Dermis blood vessel endothelial cell (primary cell): Measurements from ENCODE around the gene LRRC45. TPM values are rescaled to one million over a fixed set of nuclear protein-coding genes. Genes with fewer than 3 reads are reported as not detected.

Experiments
- DNase-seq: peaks from one replicate; pipeline ENCODE4 v3.0.0; 2010
- total RNA-seq: library from RNA; depleted of rRNA; stranded (reverse); fragments of >200 nt; gene quantifications from 2 replicates; pipeline ENCODE4 v1.2.3, GENCODE V29; 2014

LRRC45 gene
- total RNA-seq, 1 donor from 2014 or later = 15.1 TPM

DNA sequence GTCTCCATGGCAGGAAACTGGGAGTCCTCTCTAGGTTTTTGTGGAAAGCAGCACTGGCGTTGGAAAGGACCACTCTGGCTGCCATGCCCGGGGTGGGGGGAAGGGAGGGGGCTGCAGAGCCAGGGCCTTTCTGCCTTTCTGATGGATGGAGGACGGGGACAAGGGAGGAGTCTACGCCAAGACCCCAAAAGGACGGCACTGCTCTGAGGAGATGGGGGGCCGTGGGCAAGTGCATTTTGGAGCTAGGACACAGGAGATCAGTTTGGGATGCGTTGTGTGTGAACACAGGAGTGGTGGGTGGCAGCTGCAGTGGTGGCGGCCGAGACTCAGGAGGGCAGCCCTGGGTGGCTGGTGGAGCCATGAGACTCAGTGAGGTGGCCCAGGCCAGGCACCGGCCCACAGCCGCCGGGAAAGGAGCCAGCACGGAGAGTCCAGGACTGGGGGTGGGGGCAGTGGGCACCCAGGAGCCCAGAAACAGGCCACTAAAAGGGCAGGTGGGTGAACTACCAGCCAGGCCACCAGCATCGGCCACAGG is 2.5 kb upstream of the LRRC45 start:
- no peak for DNase-seq

DNA sequence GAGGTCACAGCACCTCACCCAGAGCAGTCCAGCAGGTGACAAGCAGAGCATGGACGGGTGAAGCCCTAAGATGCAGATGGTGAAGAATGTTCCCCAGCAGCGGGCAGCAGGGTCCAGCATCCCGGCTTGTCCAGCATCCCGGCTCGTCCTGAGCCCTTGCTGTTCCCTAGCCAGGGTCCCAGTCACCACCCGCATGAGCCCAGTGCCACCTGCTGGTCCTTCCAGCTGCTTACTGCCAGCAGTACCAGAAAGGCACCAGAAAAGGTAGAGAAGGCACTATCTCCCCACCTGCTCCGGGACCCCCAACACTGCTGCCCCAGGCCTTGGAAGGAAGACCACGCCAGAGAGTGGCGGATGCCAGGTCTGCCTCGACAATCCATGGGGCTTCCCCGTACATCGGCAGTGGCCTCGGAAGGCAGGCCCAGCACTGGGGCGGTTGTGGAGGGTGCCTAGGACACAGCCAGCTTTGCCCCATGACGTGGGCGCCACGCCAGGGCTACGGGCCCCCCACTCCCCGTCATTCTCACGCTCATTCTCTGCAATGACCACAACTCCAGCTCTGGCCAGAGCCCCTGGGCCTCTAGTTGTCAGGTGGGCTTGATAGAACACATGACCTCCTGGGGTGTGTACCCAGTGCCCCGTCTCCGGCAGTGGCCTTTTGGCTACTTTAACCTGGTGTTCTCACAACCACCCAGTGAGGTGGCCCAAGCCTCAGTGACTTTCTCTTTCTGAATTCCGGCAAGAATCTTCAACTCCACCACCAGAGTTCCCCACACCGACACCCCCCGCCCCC is 1.8 kb upstream of the LRRC45 start:
- peak; percentile 87 for DNase-seq

DNA sequence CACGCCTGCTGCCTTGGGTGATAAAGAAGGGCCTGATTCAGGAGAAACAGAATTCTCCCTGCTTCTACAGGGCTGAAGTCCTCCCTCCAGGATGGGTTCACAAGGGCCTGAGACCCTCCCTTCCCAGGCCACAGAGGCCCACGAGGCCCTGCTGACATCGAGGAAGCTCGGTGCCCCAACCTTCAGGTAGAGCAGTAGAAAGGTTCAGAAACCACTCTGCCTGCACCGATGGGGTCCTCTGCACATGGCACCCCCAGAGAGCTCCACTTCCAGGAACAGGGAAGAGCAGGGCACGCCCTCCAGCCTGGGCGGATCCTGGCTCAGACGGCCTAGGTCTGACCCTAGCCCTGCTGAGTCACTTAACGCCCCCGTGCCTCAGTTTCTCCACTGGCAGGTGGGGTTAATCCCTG is 1.2 kb upstream of the LRRC45 start:
- no peak for DNase-seq

DNA sequence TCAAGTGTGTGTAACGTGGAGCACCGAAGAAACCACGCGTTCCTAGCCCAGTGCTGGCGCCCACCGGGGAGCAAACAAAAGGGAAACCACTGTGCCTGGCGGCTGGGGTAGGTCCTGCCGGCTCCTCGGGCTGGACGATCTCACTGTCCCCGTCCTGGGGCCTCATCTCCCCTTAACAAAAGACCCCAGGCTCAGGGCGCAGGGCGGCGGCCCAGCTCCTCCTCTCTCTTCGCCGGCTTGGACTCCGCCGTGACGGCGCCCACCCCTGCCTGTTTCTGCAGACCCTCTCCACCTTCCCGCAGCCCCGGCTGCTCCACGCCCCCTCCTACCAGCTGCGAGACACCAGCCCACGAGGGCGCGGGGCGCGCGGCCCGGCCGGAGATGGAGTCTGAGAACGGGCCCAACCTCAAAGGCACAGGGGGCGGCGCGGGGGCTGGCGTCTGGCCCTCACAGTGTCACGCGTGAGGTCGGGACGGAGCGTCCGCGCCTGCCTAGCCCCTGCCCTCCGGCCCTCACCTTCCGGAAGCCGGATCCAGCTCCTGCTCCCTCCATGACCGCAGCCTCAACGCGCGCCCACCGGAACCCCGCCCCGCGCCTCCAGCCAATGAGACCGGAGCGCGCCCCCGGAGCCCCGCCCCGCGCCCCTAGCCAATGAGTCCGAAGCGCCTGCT is 660 bp upstream of the LRRC45 start, which contains the start of gene CENPX:
Gene CENPX (minus strand): TSS at position 569 of the 671 bp plus-strand sequence. CDS start 17 bp downstream, at position 552.
- no peak for DNase-seq

DNA sequence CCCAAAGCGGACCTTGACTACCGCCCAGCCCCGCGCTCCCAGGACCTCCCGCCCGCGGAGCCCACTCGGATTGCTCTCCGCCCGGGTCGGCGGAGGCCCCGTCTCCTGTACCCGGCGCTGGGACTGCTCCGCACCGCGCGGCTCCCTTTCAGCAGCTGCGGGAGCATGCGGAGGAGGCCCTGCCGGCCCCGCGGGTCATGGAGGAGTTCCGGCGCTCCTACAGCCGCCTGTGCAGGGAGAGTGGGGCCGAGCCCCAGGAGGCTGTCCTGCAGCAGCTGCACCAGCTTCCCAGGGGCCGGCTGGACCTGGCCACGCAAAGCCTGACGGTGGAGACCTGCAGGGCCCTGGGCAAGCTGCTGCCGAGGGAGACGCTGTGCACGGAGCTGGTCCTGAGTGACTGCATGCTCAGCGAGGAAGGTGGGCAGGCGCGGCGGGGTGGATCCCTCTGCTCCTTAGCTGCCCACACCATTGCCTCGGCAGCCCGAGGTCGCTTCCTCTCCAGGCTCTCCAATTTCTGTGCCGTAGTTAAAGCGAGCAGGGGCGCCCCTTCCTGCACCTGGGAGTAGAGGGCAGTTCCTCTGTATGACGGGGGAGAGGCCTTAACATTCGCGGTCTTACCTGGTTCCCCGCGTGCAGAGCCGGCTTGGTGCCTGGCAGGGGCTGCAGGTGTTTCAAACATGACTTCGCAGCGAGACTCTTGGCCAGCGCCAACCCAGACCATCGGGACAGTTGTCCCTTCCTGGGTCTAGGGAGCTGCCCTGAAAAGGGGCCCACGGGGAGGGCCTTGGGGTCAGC is 539 bp downstream of the LRRC45 start:
- DNase-seq = peak; percentile 33

DNA sequence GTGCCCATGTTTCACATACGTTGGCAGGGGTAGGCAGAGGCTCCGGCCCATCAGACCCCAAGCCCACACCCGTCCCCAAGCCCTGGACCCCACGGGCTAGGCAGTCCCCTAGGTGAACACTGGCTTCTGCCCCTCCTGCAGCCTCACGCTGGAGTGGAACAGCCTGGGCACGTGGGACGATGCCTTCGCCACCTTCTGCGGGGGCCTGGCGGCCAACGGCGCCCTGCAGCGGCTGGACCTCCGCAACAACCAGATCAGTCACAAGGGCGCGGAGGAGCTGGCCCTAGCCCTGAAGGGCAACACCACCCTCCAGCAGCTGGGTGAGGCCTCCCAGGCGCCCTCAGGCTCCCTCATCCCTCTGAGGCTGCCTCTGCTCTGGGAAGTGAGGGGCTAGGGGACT is 1.8 kb downstream of the LRRC45 start:
- DNase-seq = no peak

DNA sequence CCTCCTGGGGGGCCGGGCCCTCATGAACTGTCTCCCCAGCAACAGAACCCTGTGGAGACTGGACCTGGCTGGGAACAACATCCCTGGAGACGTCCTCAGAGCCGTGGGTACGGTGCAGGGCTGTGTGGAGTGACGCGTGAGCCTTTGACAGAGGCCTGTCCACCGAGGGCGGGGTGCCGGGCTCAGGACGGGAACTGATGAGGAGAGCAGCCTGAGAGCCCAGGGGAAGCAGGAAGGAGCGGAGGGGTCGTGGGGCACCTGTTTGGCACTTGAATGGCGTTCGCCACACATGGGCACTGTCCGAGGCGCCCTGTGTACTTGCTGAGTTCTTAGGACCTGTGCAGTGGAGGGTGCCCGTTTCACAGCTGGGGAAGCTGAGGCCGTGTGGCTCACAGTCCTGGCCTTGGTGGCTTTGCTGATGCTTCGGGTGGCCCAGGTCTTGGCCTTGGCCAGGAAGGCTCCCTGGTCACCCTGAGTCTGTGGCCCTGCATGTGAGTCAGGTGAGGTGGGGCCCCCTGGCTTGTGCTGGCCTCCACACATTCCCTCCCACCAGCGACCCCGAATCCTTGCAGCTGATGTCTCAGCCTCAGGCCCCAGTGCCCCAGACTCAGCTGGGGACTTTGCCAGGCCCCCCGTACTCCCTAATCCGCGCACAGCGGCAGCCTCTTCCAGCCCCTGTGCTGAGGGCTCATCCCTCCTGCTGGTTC is 2.4 kb downstream of the LRRC45 start:
- no peak for DNase-seq

DNA sequence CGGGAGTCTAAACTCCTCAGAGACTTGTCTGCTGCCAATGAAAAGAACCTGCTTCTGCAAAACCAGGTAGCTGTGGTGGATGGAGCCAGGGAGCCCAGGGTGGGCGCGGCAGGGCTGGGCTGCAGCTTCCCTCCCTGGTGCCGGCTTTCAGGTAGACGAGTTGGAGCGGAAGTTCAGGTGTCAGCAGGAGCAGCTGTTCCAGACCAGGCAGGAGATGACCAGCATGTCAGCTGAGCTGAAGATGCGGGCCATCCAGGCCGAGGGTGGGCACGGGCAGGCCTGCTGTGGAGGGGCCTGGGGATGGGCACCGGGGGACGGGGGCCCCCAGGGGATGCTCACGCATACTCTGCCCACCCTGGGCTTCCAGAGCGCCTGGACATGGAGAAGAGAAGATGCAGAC is 5.1 kb downstream of the LRRC45 start:
- DNase-seq = no peak

DNA sequence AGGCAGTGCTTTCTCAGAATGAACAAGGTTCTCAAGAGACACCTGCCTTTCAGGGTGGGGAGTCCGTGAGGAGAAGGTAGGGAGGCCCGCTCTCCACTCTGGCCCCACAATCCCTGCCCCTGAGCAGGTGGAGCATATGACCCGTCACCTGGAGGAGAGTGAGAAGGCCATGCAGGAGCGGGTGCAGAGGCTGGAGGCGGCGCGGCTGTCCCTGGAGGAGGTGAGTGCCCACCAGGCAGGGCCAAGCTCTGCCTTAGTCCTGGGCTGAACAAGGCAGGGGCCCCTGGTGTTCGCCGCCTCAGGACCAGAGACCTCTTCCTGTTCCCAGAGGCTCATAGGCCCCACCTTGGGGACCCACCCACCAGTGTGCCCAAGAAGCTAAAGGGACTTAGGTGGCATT is 5.9 kb downstream of the LRRC45 start:
- no peak for DNase-seq

DNA sequence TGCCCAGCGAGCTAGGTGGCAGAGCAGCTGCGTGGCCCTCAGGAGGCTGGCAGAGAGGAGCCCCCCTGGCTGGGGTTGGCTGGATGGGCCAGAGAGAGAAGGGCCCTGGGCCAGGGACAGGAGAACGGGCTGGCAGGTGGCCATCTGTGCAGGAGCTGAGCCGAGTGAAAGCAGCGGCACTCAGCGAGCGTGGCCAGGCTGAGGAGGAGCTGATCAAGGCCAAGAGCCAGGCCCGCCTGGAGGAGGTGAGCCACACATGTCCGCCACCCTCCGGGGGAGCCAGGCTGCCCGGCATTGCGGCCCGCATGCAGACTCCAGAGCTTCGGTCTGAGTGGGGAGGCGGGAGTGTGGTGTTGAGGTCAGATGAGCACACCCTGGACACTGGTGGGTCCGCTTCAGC is 6.3 kb downstream of the LRRC45 start:
- DNase-seq = no peak

DNA sequence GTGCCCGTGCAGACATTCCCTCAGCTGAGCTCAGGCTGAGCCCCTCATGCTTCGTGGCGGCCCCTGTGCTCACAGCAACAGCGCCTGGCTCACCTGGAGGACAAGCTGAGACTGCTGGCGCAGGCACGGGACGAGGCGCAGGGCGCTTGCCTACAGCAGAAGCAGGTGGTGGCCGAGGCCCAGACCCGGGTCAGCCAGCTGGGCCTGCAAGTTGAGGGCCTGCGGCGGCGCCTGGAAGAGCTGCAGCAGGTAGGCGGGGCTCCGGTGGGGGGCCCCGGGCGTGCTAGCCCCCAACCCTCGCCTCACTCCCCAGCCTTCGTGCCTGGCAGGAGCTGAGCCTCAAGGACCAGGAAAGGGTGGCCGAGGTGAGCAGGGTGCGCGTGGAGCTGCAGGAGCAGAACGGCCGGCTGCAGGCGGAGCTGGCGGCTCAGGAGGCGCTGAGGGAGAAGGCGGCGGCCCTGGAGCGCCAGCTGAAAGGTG is 6.9 kb downstream of the LRRC45 start:
- no peak for DNase-seq

DNA sequence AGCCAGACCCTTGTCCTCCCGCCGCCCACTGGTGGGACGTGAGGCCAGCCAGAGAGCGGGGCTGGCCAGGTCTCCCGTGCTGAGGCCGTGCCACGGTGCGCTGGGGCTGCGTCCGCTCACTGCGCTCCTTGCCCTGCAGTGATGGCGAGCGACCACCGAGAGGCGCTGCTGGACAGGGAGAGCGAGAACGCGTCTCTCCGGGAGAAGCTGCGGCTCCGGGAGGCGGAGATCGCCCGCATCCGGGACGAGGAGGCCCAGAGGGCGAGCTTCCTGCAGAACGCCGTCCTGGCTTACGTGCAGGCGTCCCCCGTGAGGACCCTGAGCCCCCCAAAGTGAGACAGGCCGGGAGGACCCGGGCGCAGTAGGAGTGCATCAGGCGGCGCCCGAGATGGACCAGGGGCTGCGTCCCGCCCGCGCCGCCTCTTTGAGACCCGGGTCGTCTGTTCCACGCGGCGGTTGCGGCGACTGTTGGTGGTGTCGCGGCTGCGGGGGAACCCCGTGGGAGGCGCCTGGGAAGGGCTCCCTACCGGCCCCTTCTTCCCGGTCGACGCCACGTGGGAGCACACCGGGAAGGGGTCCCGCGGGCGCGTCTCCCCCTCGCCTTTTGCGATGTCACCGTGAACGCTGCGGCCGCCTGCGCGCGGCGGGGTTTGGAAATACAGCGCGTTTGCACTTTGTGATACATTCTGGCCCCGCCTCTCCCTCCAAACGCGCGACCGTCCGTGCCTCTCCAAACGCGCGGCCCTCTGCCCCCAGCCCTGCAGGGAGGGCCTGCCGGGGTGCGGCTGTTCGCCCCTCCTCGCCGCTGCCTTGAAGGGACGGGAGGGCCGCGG is 7.6 kb downstream of the LRRC45 start:
- DNase-seq = peak; percentile 92

DNA sequence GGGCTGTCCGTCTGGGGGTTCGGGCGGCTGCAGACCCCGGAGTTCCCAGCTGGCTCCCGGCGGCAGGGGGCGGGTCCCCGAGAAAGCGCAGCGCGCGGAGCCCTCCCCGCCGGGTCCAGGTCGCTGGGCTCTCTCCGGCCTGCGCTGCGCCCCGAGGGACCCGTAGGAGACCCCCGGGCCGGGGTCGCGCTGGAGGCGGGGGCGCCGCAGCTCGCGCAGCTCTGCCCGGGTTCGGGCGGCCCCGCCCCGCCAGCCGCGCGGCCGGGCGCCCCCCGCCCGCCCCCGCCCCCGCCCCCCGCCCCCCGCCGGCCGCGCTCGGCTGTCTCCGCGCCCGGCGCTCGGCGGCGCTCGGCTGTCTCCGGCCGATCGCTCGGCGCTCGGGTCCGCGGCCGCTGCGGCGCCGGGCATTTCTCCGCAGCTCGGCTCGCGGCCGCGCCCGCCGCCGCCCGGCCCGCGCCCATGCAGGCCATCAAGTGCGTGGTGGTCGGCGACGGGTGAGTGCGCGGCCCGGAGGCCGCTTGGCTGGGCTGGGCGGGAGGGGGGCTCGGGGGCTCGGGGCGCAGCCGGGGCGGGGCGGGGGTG is 8.3 kb downstream of the LRRC45 start, which contains the start of gene RAC3:
Gene RAC3 (plus strand): TSS at position 376 of the 582 bp plus-strand sequence. CDS start 84 bp downstream, at position 460.
- peak; percentile 61 for DNase-seq

DNA sequence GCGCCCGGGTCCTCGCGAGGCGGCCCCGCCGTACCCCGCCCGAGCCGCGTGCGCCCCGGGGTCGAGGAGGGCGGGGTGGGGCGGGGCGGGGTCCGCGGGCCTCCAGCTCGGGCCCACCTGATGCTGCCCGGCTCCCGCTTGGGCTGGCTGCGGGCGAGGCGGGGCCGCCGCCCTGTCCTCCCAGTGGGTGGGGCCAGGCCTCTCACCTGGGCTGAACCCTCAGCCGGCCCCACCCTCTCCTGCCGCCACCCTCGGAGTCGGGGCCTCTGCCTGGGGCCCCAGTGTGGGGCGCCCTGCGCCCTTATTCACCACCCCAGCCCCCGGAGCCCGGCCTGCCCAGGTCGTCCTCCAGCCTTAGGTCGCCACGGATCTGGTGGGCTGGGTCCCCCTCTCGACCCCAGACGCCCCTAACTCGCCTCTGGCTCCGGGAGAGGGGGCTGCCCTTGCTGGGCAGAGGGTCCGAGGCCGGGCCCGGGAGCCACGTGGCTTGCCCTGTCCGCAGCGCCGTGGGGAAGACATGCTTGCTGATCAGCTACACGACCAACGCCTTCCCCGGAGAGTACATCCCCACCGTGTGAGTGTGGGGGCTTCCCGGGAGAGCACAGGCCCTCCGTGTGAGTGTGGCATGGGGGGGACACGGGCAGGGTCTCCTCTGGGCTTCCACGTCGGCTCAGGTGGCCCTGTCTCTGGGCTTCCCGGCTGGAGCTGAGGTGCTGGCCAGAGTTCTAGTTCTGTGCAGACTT is 9.0 kb downstream of the LRRC45 start:
- no peak for DNase-seq

DNA sequence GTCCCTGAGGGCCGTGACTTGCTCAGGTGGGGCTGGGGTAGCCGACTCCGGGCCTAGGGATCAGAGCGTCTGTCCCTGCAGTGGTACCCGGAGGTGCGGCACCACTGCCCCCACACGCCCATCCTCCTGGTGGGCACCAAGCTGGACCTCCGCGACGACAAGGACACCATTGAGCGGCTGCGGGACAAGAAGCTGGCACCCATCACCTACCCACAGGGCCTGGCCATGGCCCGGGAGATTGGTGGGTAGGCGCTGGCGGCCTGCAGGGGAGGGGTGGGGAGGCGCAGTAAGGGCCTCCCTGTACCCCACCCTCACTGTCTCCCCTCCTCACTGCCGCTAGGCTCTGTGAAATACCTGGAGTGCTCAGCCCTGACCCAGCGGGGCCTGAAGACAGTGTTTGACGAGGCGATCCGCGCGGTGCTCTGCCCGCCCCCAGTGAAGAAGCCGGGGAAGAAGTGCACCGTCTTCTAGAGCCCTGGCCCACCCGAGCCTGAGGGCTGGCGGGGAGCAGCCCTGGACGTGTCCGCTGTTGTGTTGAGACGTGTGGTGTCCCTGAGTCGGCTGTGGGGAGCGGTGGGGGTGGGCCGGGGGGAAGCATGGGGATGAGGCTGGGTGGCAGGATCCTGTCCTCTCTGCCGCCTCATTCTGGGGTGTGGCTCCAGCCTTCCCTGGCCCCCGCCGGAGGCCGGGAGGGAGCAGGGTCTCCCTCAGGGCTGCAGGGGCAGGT is 10.4 kb downstream of the LRRC45 start:
- no peak for DNase-seq

DNA sequence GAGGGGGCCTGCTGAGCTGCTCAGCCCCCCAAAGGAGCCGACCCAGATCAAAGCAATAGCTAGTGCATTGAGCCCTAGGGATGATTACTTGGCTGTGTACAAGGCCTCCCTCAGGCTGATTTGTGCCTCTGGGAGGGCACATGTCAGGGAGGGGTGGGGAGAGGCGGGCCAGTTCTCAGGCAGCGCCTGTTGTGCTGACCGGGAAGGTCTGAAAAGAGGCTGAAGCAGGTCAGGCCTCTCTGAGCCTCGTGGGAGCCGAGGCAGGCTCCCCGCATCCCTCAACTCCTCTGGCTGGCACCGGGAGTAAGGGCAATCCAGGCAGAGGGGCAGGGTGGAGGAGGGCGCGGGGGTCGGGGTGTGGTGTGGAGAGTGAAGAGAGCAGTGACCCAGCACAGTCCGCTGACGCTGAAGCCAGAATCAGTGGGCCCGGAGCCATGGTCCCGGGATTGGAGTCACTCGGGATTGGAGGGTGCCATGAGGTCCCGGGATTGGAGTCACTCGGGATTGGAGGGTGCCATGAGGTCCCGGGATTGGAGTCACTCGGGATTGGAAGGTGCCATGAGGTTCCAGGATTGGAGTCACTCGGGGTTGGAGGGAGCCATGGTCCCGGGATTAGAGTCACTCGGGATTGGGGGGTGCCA is 11.4 kb downstream of the LRRC45 start:
- no peak for DNase-seq

DNA sequence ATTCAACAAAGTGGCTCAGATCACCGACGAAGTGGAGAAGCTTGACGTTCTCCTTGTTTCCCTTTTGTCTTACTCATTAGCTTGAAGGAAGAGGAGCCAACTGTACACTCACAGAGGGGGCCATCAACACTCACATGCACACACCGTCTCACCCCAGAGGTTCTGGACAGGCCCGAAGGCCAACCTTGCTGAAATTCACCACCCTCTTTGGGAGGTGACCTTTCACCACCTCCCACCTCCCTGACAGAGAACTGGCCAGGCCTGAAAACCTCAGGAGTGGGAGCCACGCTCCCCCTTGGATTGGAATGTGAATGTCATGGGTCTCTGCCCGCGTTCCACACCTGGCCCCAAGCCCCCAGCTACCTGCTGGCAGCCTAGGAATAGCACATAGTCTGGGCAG is 12.4 kb downstream of the LRRC45 start:
- DNase-seq = no peak

DNA sequence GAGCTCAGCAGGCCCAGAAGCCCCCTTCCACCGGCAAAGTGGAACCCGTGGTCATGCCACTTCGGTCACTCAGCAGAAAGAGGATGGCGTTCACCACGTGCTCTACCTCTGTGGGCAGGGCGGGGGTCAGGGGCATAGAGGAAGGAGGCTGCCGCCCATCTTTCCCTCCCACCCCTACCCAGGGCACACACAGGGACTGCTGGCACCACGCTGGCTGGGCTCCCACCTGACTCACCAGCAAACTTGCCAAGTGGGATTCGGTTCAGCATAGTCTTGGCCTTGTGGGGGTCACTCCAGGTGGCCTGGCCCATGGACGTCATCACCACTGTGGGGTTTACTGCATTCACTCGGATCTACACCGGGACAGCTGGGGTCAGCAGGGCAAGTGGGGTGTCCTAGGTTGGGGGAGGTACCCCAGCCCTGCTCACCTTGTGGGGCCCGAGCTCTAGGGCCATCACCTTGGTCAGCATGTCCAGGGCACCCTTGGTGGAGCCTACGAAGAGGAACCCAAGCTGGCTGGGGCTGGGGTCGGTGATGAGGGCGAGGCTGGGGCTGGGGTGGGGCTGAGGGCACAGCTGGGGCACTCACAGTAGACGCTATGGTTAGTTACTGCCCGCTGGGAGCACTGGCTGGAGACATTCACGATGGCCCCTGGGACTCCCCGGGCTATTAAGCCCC is 13.0 kb downstream of the LRRC45 start:
- no peak for DNase-seq
